CD4-positive, alpha-beta T cell treated with Interleukin-6 at 100 ng/mL for 8 hours (primary cell): ENCODE measurements around the gene FHIP1A.

Experiments used
- DNase-seq: peaks from one replicate; pipeline ENCODE4 v3.0.0-alpha.2; 2020; ENCODE audit warnings: mixed read lengths, low spot score

The FHIP1A gene

GRCh38 chr4:151418385-151418784 lies 9.4 kb downstream of the FHIP1A start:
- DNase-seq = no peak

- no peak for DNase-seq
These were observed 9.9 kb downstream of the FHIP1A start for GRCh38 chr4:151418856-151419255.

- DNase-seq = no peak
These were observed 11.4 kb downstream of the FHIP1A start for GRCh38 chr4:151420250-151420807.

GRCh38 chr4:151422854-151423253 lies 13.9 kb downstream of the FHIP1A start:
- no peak for DNase-seq

- DNase-seq = no peak
These were observed 17.5 kb downstream of the FHIP1A start for GRCh38 chr4:151426513-151426912.

- DNase-seq = no peak
These were observed 18.3 kb downstream of the FHIP1A start for GRCh38 chr4:151427266-151427665.

GRCh38 chr4:151428346-151428745 lies 19.4 kb downstream of the FHIP1A start:
- DNase-seq = no peak

GRCh38 chr4:151429957-151430570 lies 21.1 kb downstream of the FHIP1A start:
- no peak for DNase-seq

- DNase-seq = no peak
These were observed 21.9 kb downstream of the FHIP1A start for GRCh38 chr4:151430740-151431457.

- DNase-seq = no peak
These were observed 22.8 kb downstream of the FHIP1A start for GRCh38 chr4:151431728-151432127.

- no peak for DNase-seq
These were observed 23.7 kb downstream of the FHIP1A start for GRCh38 chr4:151432654-151433053.

- no peak for DNase-seq
These were observed 25.3 kb downstream of the FHIP1A start for GRCh38 chr4:151434183-151434860.

GRCh38 chr4:151436093-151436518 lies 27.1 kb downstream of the FHIP1A start:
- DNase-seq = no peak

- DNase-seq = no peak
These were observed 28.5 kb downstream of the FHIP1A start for GRCh38 chr4:151437505-151437904.

GRCh38 chr4:151438154-151438553 lies 29.2 kb downstream of the FHIP1A start:
- DNase-seq = no peak

GRCh38 chr4:151439320-151439719 lies 30.3 kb downstream of the FHIP1A start:
- DNase-seq = no peak

- DNase-seq = no peak
These were observed 33.0 kb downstream of the FHIP1A start for GRCh38 chr4:151442002-151442401.

- DNase-seq = no peak
These were observed 34.3 kb downstream of the FHIP1A start for GRCh38 chr4:151443247-151443646.

- no peak for DNase-seq
These were observed 34.8 kb downstream of the FHIP1A start for GRCh38 chr4:151443752-151444151.

GRCh38 chr4:151446208-151446607 lies 37.2 kb downstream of the FHIP1A start:
- no peak for DNase-seq

- no peak for DNase-seq
These were observed 45.5 kb downstream of the FHIP1A start for GRCh38 chr4:151454513-151454912.

- no peak for DNase-seq
These were observed 46.2 kb downstream of the FHIP1A start for GRCh38 chr4:151455212-151455611.

- no peak for DNase-seq
These were observed 49.2 kb downstream of the FHIP1A start for GRCh38 chr4:151458148-151458547.
